ENCODE measurements around the gene RETN.

Gene RETN

GRCh38 chr19:7685546-7686445, 16.9 kb downstream of the RETN start:
- FAIRE-seq, result no peak

GRCh38 chr19:7687177-7687576, 18.3 kb downstream of the RETN start:
- FAIRE-seq, result no peak

- no peak for FAIRE-seq
Observed at GRCh38 chr19:7689165-7689564, 20.3 kb downstream of the RETN start.

GRCh38 chr19:7690779-7691258, 22.0 kb downstream of the RETN start:
- no peak for FAIRE-seq

- FAIRE-seq, result no peak
Observed at GRCh38 chr19:7691497-7691896, 22.6 kb downstream of the RETN start.

- no peak for FAIRE-seq
Observed at GRCh38 chr19:7692417-7693088, 23.7 kb downstream of the RETN start.

- FAIRE-seq, result no peak
Observed at GRCh38 chr19:7694499-7694898, 25.6 kb downstream of the RETN start.

- no peak for FAIRE-seq
Observed at GRCh38 chr19:7697721-7698287, 29.0 kb downstream of the RETN start.

GRCh38 chr19:7698583-7698982, 29.7 kb downstream of the RETN start:
- no peak for FAIRE-seq

- no peak for FAIRE-seq
Observed at GRCh38 chr19:7699003-7699402, 30.2 kb downstream of the RETN start.

- FAIRE-seq, result no peak
Observed at GRCh38 chr19:7699417-7700401, 30.9 kb downstream of the RETN start.

GRCh38 chr19:7701049-7701653, 32.3 kb downstream of the RETN start:
- no peak for FAIRE-seq

- FAIRE-seq, result no peak
Observed at GRCh38 chr19:7701654-7702457, 33.0 kb downstream of the RETN start, which contains the start of gene FCER2. FCER2 (minus strand) TSS chr19:7702131; CDS start chr19:7699760, 2,371 bp downstream.

GRCh38 chr19:7703332-7703731, 34.5 kb downstream of the RETN start:
- no peak for FAIRE-seq

- no peak for FAIRE-seq
Observed at GRCh38 chr19:7704280-7705060, 35.6 kb downstream of the RETN start.

GRCh38 chr19:7705387-7706187, 36.7 kb downstream of the RETN start:
- no peak for FAIRE-seq

GRCh38 chr19:7706188-7706954, 37.5 kb downstream of the RETN start:
- FAIRE-seq, result no peak

- no peak for FAIRE-seq
Observed at GRCh38 chr19:7706955-7707456, 38.2 kb downstream of the RETN start.

All from TTC549 (cell line).